DND-41 (cell line): ENCODE measurements around the gene GSK3A.

Experiments used
- ATAC-seq: fragments of 200-7000 bp; cut with Tn5 transposase; 3 replicates; pipeline ENCODE4 v1.9.1; 2021; ENCODE audit warnings: low read depth; ENCODE audit not compliant: insufficient read depth
- DNase-seq: peaks from one replicate; pipeline ENCODE4 v3.0.0-alpha.2; 2020
- H2AFZ ChIP-seq: 2 replicates; pipeline ENCODE4 v1.6.0; 2012; ENCODE audit warnings: low read depth, low read length
- H3K27ac ChIP-seq: 2 replicates; pipeline ENCODE4 v1.5.1; 2012; ENCODE audit warnings: low read length, inconsistent platforms
- H3K27me3 ChIP-seq: fragments of 200-600 bp; sonication (generic); 2 replicates; pipeline ENCODE4 v1.6.0; 2012; ENCODE audit warnings: low read length, mild to moderate bottlenecking, inconsistent platforms; ENCODE audit not compliant: insufficient read depth, poor library complexity
- H3K36me3 ChIP-seq: 2 replicates; pipeline ENCODE4 v1.5.1; 2012; ENCODE audit warnings: low read length, inconsistent platforms; ENCODE audit not compliant: insufficient read depth
- H3K4me1 ChIP-seq: 2 replicates; pipeline ENCODE4 v1.5.1; 2012; ENCODE audit warnings: mild to moderate bottlenecking, low read length; ENCODE audit not compliant: insufficient read depth
- H3K4me2 ChIP-seq: 2 replicates; pipeline ENCODE4 v1.6.0; 2012; ENCODE audit warnings: mild to moderate bottlenecking, moderate library complexity, low read length, inconsistent platforms; ENCODE audit not compliant: insufficient read depth
- H3K4me3 ChIP-seq, 2 experiments: fragments of 200-600 bp in 1 of 2; shearing (Covaris generic) in 1 of 2; 2 replicates each; pipeline ENCODE4 v1.5.1; 2012 to 2016; ENCODE audit warnings: inconsistent platforms in 2 of 2, low read length in 2 of 2, mild to moderate bottlenecking in 2 of 2, low read depth in 1 of 2, moderate library complexity in 1 of 2
- H3K79me2 ChIP-seq: 2 replicates; pipeline ENCODE4 v1.6.0; 2012; ENCODE audit warnings: low read length, inconsistent platforms; ENCODE audit not compliant: insufficient read depth
- H3K9ac ChIP-seq: 2 replicates; pipeline ENCODE4 v1.6.0; 2012; ENCODE audit warnings: low read depth, mild to moderate bottlenecking, inconsistent platforms, low read length, moderate library complexity
- H3K9me3 ChIP-seq: 2 replicates; pipeline ENCODE4 v1.5.1; 2012; ENCODE audit warnings: low read length, moderate library complexity, mild to moderate bottlenecking, inconsistent platforms; ENCODE audit not compliant: insufficient read depth, severe bottlenecking
- H4K20me1 ChIP-seq: 2 replicates; pipeline ENCODE4 v1.6.0; 2012; ENCODE audit warnings: low read length; ENCODE audit not compliant: insufficient read depth
- CTCF ChIP-seq: IDR thresholded peaks from 2 replicates; pipeline ENCODE4 v1.5.1; 2012; ENCODE audit warnings: borderline replicate concordance, low read length, moderate library complexity, mild to moderate bottlenecking; ENCODE audit not compliant: poor library complexity, severe bottlenecking; ENCODE audit errors: extremely low read depth
- EZH2 ChIP-seq: IDR thresholded peaks from 3 replicates; pipeline ENCODE4 v1.6.1; 2012; ENCODE audit warnings: borderline replicate concordance, low read depth, mild to moderate bottlenecking, moderate library complexity, low read length, inconsistent platforms; ENCODE audit not compliant: severe bottlenecking

Gene GSK3A

GRCh38 chr19:42254850-42255765 lies 12.7 kb upstream of the GSK3A start, which contains the start of gene ERF:
Gene ERF, minus strand, starts transcription at chr19:42255128. Its CDS starts 129 bp downstream, at chr19:42254999.
- H3K4me3 ChIP-seq = peak within 1 kb of the TSS; percentile 90 to 98
- ATAC-seq = peak; percentile 69
- H2AFZ ChIP-seq = peak within 1 kb of the TSS; percentile 80

GRCh38 chr19:42254089-42254849 lies 11.9 kb upstream of the GSK3A start:
- TF ChIP-seq EZH2 (no peak), CTCF (peak; percentile 4)
- no peaks in the 10 kb centered on the region for H3K27me3 ChIP-seq
- peak overlapping the region; percentile 80 for H2AFZ ChIP-seq
- peak overlapping the region; percentile 90 for H3K4me2 ChIP-seq
- H3K9ac ChIP-seq = peak overlapping the region; percentile 98
- H3K36me3 ChIP-seq = peaks cover 21% of the 10 kb centered on the region
- ATAC-seq = peak; percentile 51
- H3K79me2 ChIP-seq = peaks cover 50% of the 10 kb centered on the region
- peaks cover 28% of the 10 kb centered on the region for H3K4me1 ChIP-seq
- no peaks in the 10 kb centered on the region for H3K9me3 ChIP-seq
- peaks cover 31% of the 10 kb centered on the region for H4K20me1 ChIP-seq
- DNase-seq = peak; percentile 83
- H3K27ac ChIP-seq = peak overlapping the region; percentile 98
- peak overlapping the region; percentile 90 to 98 for H3K4me3 ChIP-seq

More at GRCh38 chr19:42254850-42255765, 12.7 kb upstream of the GSK3A start, which contains the start of gene ERF:
- Histone ChIP-seq H3K36me3 (peaks cover 13% of the 10 kb centered on the region), H3K79me2 (peaks cover 44% of the 10 kb centered on the region), H3K9me3 (no peaks in the 10 kb centered on the region), H3K4me1 (peaks cover 28% of the 10 kb centered on the region), H3K4me2 (peak within 1 kb of the TSS; percentile 90), H4K20me1 (peaks cover 25% of the 10 kb centered on the region), H3K27ac (peak within 1 kb of the TSS; percentile 98), H3K27me3 (no peaks in the 10 kb centered on the region), H3K9ac (peak within 1 kb of the TSS; percentile 98)
- DNase-seq = peak; percentile 93
- no peak for TF ChIP-seq EZH2
- TF ChIP-seq CTCF = no peak

- DNase-seq (peak; percentile 79), ATAC-seq (peak; percentile 56)
Measured at GRCh38 chr19:42253245-42254088, 11.1 kb upstream of the GSK3A start.

More at GRCh38 chr19:42253245-42254088, 11.1 kb upstream of the GSK3A start:
- no peaks in the 10 kb centered on the region for H3K27me3 ChIP-seq
- H3K79me2 ChIP-seq = peaks cover 50% of the 10 kb centered on the region
- H3K4me3 ChIP-seq = peak overlapping the region; percentile 90 to 98
- H2AFZ ChIP-seq = peak overlapping the region; percentile 81
- H3K9ac ChIP-seq = peak overlapping the region; percentile 98
- peaks cover 31% of the 10 kb centered on the region for H4K20me1 ChIP-seq
- H3K27ac ChIP-seq = peak overlapping the region; percentile 98
- H3K9me3 ChIP-seq = no peaks in the 10 kb centered on the region
- H3K36me3 ChIP-seq = peaks cover 27% of the 10 kb centered on the region
- peaks cover 28% of the 10 kb centered on the region for H3K4me1 ChIP-seq
- TF ChIP-seq EZH2 (no peak), CTCF (no peak)
- H3K4me2 ChIP-seq = peak overlapping the region; percentile 90
